MM.1S (cell line): ENCODE results near the gene E2F2.

Source experiments
- EZH2 ChIP-seq: fragments of 300-600 bp; sonication (generic); optimal IDR thresholded peaks from 2 replicates; pipeline ENCODE3; 2017; ENCODE audit warnings: low read depth, mild to moderate bottlenecking, antibody characterized with exemption, low read length, mixed read lengths
- TF ChIP-seq, protein P1 (sequence below): fragments of 300-600 bp; sonication (generic); IDR thresholded peaks from 2 replicates; pipeline ENCODE4 v1.5.1; 2016; ENCODE audit warnings: antibody characterized with exemption, low read length, mixed read lengths

DNA sequence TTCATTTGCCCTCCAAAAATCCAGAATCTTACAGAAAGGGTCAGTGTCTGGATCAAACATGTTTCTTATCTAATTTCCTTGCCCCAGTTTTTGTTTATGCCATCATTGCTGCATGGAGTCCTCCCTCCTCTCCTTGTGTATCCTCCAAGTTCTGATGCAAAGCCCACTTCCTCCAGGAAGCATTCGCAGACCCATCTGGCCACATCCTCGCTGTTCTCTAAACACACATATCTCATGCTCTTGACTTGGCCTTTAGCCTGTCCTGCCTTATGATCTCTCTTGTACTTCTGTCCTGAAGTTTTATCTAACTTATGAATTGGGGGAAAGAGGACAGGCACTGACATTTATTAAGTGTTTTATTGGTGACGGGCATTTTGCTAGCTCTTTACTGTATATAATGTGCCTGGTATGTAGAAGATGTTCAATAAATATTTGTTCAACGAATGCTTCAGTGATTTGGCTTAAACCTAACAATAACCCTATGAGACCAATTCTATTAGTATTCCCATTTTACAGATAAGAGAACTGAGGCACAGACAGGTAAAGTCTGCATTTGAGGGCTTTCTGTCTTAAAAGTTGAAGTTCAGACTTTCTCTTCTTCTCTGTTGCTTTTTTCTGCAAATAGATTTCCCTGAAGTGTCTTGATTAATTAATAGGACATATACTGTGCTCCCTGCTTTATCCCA is 47.4 kb upstream of the E2F2 start:
- TF ChIP-seq, protein P1, sequence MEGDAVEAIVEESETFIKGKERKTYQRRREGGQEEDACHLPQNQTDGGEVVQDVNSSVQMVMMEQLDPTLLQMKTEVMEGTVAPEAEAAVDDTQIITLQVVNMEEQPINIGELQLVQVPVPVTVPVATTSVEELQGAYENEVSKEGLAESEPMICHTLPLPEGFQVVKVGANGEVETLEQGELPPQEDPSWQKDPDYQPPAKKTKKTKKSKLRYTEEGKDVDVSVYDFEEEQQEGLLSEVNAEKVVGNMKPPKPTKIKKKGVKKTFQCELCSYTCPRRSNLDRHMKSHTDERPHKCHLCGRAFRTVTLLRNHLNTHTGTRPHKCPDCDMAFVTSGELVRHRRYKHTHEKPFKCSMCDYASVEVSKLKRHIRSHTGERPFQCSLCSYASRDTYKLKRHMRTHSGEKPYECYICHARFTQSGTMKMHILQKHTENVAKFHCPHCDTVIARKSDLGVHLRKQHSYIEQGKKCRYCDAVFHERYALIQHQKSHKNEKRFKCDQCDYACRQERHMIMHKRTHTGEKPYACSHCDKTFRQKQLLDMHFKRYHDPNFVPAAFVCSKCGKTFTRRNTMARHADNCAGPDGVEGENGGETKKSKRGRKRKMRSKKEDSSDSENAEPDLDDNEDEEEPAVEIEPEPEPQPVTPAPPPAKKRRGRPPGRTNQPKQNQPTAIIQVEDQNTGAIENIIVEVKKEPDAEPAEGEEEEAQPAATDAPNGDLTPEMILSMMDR, result no peak
- no peak for TF ChIP-seq EZH2
